CD14-positive monocyte (primary cell): ENCODE data around the gene HLA-DQB1. TPM values are rescaled to one million over a fixed set of nuclear protein-coding genes. Genes with fewer than 3 reads are reported as not detected.
A peak's percentile ranks its signal among the peaks of the same experiment; 100 is the strongest.
"Not testable (repeated sequence)": the region's sequence is repeated elsewhere in the genome, so short reads cannot be mapped to it uniquely, and the experiment has no call there.

Experiments used
- DNase-seq, 3 donors: peaks; one replicate each; pipeline ENCODE4 v3.0.0-alpha.2; 2011 to 2022
- H2AFZ ChIP-seq: 2 replicates; pipeline ENCODE4 v1.6.0; 2012; ENCODE audit warnings: mild to moderate bottlenecking, low read depth, low read length, inconsistent platforms; ENCODE audit not compliant: insufficient read depth, poor library complexity, severe bottlenecking
- H3K27ac ChIP-seq, 2 donors: 1 replicate in 1 of 2; 2 replicates in 1 of 2; pipeline ENCODE4 v1.5.1; 2012 to 2013; ENCODE audit warnings: low read length in 2 of 2, control low read depth in 1 of 2, inconsistent platforms in 1 of 2, low read depth in 1 of 2, mild to moderate bottlenecking in 1 of 2
- H3K27me3 ChIP-seq, 2 donors: one replicate each; pipeline versions ENCODE4 v1.6.0 to v1.6.1; 2011 to 2013; ENCODE audit warnings: low read length in 2 of 2; ENCODE audit not compliant: control insufficient read depth in 2 of 2, insufficient read depth in 2 of 2
- H3K36me3 ChIP-seq, 2 donors: replicated peaks in 1 of 2; 1 replicate in 1 of 2; 2 replicates in 1 of 2; pipeline versions ENCODE4 v1.5.1 to v1.6.1; 2012 to 2013; ENCODE audit warnings: low read length in 2 of 2, control low read depth in 1 of 2, inconsistent platforms in 1 of 2, mild to moderate bottlenecking in 1 of 2; ENCODE audit not compliant: insufficient read depth in 2 of 2, control insufficient read depth in 1 of 2
- H3K4me1 ChIP-seq, 2 donors: 1 replicate in 1 of 2; 2 replicates in 1 of 2; pipeline versions ENCODE4 v1.5.1 to v1.6.1; 2012 to 2013; ENCODE audit warnings: low read length in 2 of 2, control low read depth in 1 of 2, inconsistent platforms in 1 of 2, mild to moderate bottlenecking in 1 of 2, moderate library complexity in 1 of 2; ENCODE audit not compliant: insufficient read depth in 2 of 2, control insufficient read depth in 1 of 2
- H3K4me2 ChIP-seq: replicated peaks from 2 replicates; pipeline ENCODE3; 2012; ENCODE audit warnings: low read length, moderate library complexity, mild to moderate bottlenecking; ENCODE audit not compliant: poor library complexity, severe bottlenecking; ENCODE audit errors: extremely low read depth
- H3K4me3 ChIP-seq, 3 experiments: fragments of 200-600 bp in 1 of 3; sonication (generic) in 1 of 3; replicated peaks in 1 of 3; 1 replicate in 2 of 3; 2 replicates in 1 of 3; pipeline ENCODE4 v1.5.1; 2011 to 2013; ENCODE audit warnings: low read length in 3 of 3, mild to moderate bottlenecking in 3 of 3, control low read depth in 2 of 3, low read depth in 2 of 3, inconsistent platforms in 1 of 3, moderate library complexity in 1 of 3
- H3K79me2 ChIP-seq: 2 replicates; pipeline ENCODE4 v1.6.0; 2012; ENCODE audit warnings: mild to moderate bottlenecking, control low read depth, inconsistent platforms, low read length, moderate library complexity; ENCODE audit not compliant: insufficient read depth
- H3K9ac ChIP-seq: 2 replicates; pipeline ENCODE4 v1.6.0; 2017; ENCODE audit warnings: low read length, mild to moderate bottlenecking; ENCODE audit not compliant: insufficient read depth, poor library complexity, severe bottlenecking
- H3K9me3 ChIP-seq, 2 donors: replicated peaks in 1 of 2; 1 replicate in 1 of 2; 2 replicates in 1 of 2; pipeline versions ENCODE4 v1.5.1 to v1.6.1; 2012 to 2013; ENCODE audit warnings: low read length in 2 of 2, control low read depth in 1 of 2; ENCODE audit not compliant: control insufficient read depth in 1 of 2, insufficient read depth in 1 of 2
- H4K20me1 ChIP-seq: 2 replicates; pipeline ENCODE4 v1.6.0; 2012; ENCODE audit warnings: mild to moderate bottlenecking, low read length, control low read depth, moderate library complexity; ENCODE audit not compliant: insufficient read depth
- H3K27ac Mint-ChIP-seq, 7 donors: one replicate each; pipeline ENCODE4 v1.8.0; 2020; ENCODE audit warnings: mild to moderate bottlenecking in 7 of 7, mixed read lengths in 7 of 7, moderate library complexity in 6 of 7, inconsistent platforms in 2 of 7
- H3K27me3 Mint-ChIP-seq, 3 donors: one replicate each; pipeline ENCODE4 v1.8.0; 2021 to 2022; ENCODE audit warnings: low read depth in 3 of 3, mild to moderate bottlenecking in 3 of 3, mixed read lengths in 3 of 3, moderate library complexity in 3 of 3, inconsistent platforms in 1 of 3
- H3K36me3 Mint-ChIP-seq, 2 donors: one replicate each; pipeline ENCODE4 v1.8.0; 2020; ENCODE audit warnings: mixed read lengths in 2 of 2, inconsistent platforms in 1 of 2, mild to moderate bottlenecking in 1 of 2
- H3K4me1 Mint-ChIP-seq: one replicate; pipeline ENCODE4 v1.8.0; 2020; ENCODE audit warnings: mild to moderate bottlenecking, mixed read lengths
- H3K4me3 Mint-ChIP-seq, 2 donors: one replicate each; pipeline ENCODE4 v1.8.0; 2020; ENCODE audit warnings: mild to moderate bottlenecking in 2 of 2, mixed read lengths in 2 of 2, moderate library complexity in 1 of 2
- H3K9me3 Mint-ChIP-seq, 7 donors: one replicate each; pipeline ENCODE4 v1.8.0; 2020 to 2022; ENCODE audit warnings: mixed read lengths in 7 of 7, mild to moderate bottlenecking in 6 of 7, moderate library complexity in 6 of 7, inconsistent platforms in 2 of 7
- WGBS: methylation state at CpG from one replicate; pipeline ENCODE4 v1.1.5; 2013; ENCODE audit warnings: missing lambda C conversion rate; ENCODE audit not compliant: insufficient coverage; 5-methylcytosine and 5-hydroxymethylcytosine counted together
- intact Hi-C, 2 donors: fragments of 100-400 bp; cut with micrococcal nuclease; formaldehyde crosslinking; loops; one replicate each; pipeline versions ENCODE4 v1.15.0 to v1.15.1; 2023
- polyA plus RNA-seq, 3 donors: library from polyadenylated mRNA; depleted of rRNA in 1 of 3; unstranded in 2 of 3; stranded (reverse) in 1 of 3; fragments of 300-500 nt in 2 of 3; fragments of >200 nt in 1 of 3; fragmentation: Illumina TruSeq in 2 of 3; gene quantifications; 1 replicate in 2 of 3; 2 replicates in 1 of 3; pipeline ENCODE4 v1.2.3, GENCODE V29; 2012 to 2021
- TF ChIP-seq, protein P1 (sequence below): fragments of 200-600 bp; IDR thresholded peaks from one replicate; pipeline ENCODE4 v1.8.0; 2022; ENCODE audit warnings: antibody characterized with exemption, mild to moderate bottlenecking

HLA-DQB1 gene
- polyA plus RNA-seq, 3 donors, result 66.7 to 638 (median 246) TPM

- no peaks in the 10 kb centered on the region for H3K27me3 ChIP-seq
- no peak overlapping the region for H3K4me2 ChIP-seq
- Mint-ChIP-seq H3K36me3 (peaks cover 57 to 69% of the 10 kb centered on the region in 2 donors), H3K27me3 (peaks cover 1 to 3% (median 1%) of the 10 kb centered on the region in 3 donors), H3K9me3 (peaks cover 0 to 12% (median 2%) of the 10 kb centered on the region in 7 donors), H3K4me3 (no peak overlapping the region), H3K4me1 (peaks cover 33% of the 10 kb centered on the region), H3K27ac (peak overlapping the region in 4 of 7 donors; percentile 1 to 72 (median 54))
- H4K20me1 ChIP-seq, result no peaks in the 10 kb centered on the region
- no peaks in the 10 kb centered on the region for H3K9me3 ChIP-seq
- no peak overlapping the region for H3K4me3 ChIP-seq
- 76% methylated on average over 3 of the region's 4 CpGs for WGBS
- no peak for DNase-seq
- H3K4me1 ChIP-seq, result peaks cover 5 to 8% of the 10 kb centered on the region in 2 donors
- no peak overlapping the region for H3K9ac ChIP-seq
- TF ChIP-seq, protein P1, sequence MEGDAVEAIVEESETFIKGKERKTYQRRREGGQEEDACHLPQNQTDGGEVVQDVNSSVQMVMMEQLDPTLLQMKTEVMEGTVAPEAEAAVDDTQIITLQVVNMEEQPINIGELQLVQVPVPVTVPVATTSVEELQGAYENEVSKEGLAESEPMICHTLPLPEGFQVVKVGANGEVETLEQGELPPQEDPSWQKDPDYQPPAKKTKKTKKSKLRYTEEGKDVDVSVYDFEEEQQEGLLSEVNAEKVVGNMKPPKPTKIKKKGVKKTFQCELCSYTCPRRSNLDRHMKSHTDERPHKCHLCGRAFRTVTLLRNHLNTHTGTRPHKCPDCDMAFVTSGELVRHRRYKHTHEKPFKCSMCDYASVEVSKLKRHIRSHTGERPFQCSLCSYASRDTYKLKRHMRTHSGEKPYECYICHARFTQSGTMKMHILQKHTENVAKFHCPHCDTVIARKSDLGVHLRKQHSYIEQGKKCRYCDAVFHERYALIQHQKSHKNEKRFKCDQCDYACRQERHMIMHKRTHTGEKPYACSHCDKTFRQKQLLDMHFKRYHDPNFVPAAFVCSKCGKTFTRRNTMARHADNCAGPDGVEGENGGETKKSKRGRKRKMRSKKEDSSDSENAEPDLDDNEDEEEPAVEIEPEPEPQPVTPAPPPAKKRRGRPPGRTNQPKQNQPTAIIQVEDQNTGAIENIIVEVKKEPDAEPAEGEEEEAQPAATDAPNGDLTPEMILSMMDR, result no peak
- H3K27ac ChIP-seq, result no peak overlapping the region
- H3K36me3 ChIP-seq, result peaks cover 11 to 32% of the 10 kb centered on the region in 2 donors
- intact Hi-C loops, result no loop called here
- H2AFZ ChIP-seq, result no peak overlapping the region
- H3K79me2 ChIP-seq, result no peaks in the 10 kb centered on the region
Observed at GRCh38 chr6:32659856-32660595, 6.4 kb downstream of the HLA-DQB1 start.

GRCh38 chr6:32658268-32658897 is 8.1 kb downstream of the HLA-DQB1 start:
- peaks cover 31% of the 10 kb centered on the region for H3K4me1 Mint-ChIP-seq

DNA sequence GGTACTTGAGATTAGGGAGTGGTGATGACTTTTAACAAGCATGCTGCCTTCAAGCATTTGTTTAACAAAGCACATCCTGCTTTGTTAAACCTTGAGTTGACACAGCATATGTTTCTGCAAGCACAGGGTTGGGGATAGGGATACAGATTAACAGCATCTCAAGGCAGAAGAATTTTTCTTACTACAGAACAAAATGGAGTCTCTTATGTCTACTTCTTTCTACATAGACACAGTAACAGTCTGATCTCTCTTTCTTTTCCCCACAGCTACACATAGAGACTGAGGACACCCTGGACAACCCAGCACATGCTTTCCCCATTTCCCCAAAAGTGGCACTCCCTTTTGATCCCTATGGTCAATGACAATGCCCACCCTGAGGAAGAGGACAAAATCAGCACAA is 8.6 kb downstream of the HLA-DQB1 start:
- DNase-seq, H3K79me2 ChIP-seq, H2AFZ ChIP-seq, H3K9me3 ChIP-seq, H3K4me3 ChIP-seq, H3K4me1 ChIP-seq, intact Hi-C loops, H3K9ac ChIP-seq, H3K4me2 ChIP-seq, H3K4me3 Mint-ChIP-seq, H3K27ac ChIP-seq, H3K27me3 Mint-ChIP-seq, H4K20me1 ChIP-seq, H3K27me3 ChIP-seq: not testable (repeated sequence)
- peaks cover 0 to 12% (median 0%) of the 10 kb centered on the region in 7 donors for H3K9me3 Mint-ChIP-seq
- H3K36me3 ChIP-seq, result peaks cover 11 to 32% of the 10 kb centered on the region in 2 donors
- H3K27ac Mint-ChIP-seq, result peak overlapping the region in 4 of 7 donors; percentile 8 to 72 (median 56)
- H3K4me1 Mint-ChIP-seq, result peaks cover 26% of the 10 kb centered on the region
- peaks cover 46 to 49% of the 10 kb centered on the region in 2 donors for H3K36me3 Mint-ChIP-seq

More at GRCh38 chr6:32658268-32658897, 8.1 kb downstream of the HLA-DQB1 start:
- WGBS, result 79% methylated on average over 4 of the region's 6 CpGs
- Mint-ChIP-seq H3K4me3 (no peak overlapping the region), H3K36me3 (peaks cover 52 to 54% of the 10 kb centered on the region in 2 donors), H3K27ac (peak overlapping the region in 6 of 7 donors; percentile 42 to 78 (median 56)), H3K9me3 (peaks cover 0 to 12% (median 0%) of the 10 kb centered on the region in 7 donors), H3K27me3 (peaks cover 0 to 5% (median 1%) of the 10 kb centered on the region in 3 donors)
- no peaks in the 10 kb centered on the region for H4K20me1 ChIP-seq
- no peak overlapping the region for H3K4me2 ChIP-seq
- peaks cover 5 to 8% of the 10 kb centered on the region in 2 donors for H3K4me1 ChIP-seq
- no peaks in the 10 kb centered on the region for H3K27me3 ChIP-seq
- H3K9me3 ChIP-seq, result no peaks in the 10 kb centered on the region
- TF ChIP-seq, protein P1, result no peak
- H3K4me3 ChIP-seq, result no peak overlapping the region
- H2AFZ ChIP-seq, result no peak overlapping the region
- peaks cover 11 to 32% of the 10 kb centered on the region in 2 donors for H3K36me3 ChIP-seq
- no peaks in the 10 kb centered on the region for H3K79me2 ChIP-seq
- H3K9ac ChIP-seq, result no peak overlapping the region
- H3K27ac ChIP-seq, result no peak overlapping the region
- intact Hi-C loops, result no loop called here
- no peak for DNase-seq
